ENCODE results near the gene FOXB1. TPM values are rescaled to one million over a fixed set of nuclear protein-coding genes. Genes with fewer than 3 reads are reported as not detected.

FOXB1 gene
- total RNA-seq, 4 donors from 2014 or later, result not detected

DNA sequence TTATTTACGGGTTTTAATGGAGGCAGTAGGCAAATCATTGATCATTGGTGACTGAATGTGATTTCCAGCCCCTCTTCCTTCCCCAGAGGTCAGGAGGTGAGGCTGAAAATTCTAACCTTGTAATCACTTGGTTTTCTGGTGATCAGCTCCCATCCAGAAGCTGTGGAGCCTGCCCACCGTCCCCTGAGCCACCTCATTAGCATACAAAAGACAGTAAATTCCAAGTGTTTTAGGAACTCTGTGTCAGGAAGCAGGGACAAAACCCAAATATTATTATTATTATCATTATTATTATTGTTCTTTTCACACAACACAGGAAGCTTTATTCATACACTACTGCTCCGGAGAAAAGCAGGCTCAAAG lies 18.2 kb downstream of the FOXB1 start:
- DNase-seq (ENCODE audit: extremely low spot score), result peak; percentile 1
- Histone ChIP-seq H3K9me3 (peaks cover 0 to 6% (median 3%) of the 10 kb centered on the region in 4 donors), H3K4me3 (no peak overlapping the region), H3K4me1 (no peaks in the 10 kb centered on the region), H3K36me3 (no peaks in the 10 kb centered on the region), H3K27ac (replicated peaks in 1 of 4) (no peak overlapping the region), H3K27me3 (peaks cover 0 to 28% (median 0%) of the 10 kb centered on the region in 4 donors)
- intact Hi-C loops (cut with DNase I), result no loop called here
- WGBS, result 62% methylated on average over 3 of the region's 3 CpGs
- TF ChIP-seq, protein P1, sequence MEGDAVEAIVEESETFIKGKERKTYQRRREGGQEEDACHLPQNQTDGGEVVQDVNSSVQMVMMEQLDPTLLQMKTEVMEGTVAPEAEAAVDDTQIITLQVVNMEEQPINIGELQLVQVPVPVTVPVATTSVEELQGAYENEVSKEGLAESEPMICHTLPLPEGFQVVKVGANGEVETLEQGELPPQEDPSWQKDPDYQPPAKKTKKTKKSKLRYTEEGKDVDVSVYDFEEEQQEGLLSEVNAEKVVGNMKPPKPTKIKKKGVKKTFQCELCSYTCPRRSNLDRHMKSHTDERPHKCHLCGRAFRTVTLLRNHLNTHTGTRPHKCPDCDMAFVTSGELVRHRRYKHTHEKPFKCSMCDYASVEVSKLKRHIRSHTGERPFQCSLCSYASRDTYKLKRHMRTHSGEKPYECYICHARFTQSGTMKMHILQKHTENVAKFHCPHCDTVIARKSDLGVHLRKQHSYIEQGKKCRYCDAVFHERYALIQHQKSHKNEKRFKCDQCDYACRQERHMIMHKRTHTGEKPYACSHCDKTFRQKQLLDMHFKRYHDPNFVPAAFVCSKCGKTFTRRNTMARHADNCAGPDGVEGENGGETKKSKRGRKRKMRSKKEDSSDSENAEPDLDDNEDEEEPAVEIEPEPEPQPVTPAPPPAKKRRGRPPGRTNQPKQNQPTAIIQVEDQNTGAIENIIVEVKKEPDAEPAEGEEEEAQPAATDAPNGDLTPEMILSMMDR (IDR thresholded peaks at IDR 0.05), result no peak
- no peak for TF ChIP-seq POLR2A (IDR thresholded peaks at IDR 0.05; ENCODE audit: low read depth)
- no peak for TF ChIP-seq EP300 (IDR thresholded peaks at IDR 0.05)
- TF ChIP-seq POLR2AphosphoS5 (IDR thresholded peaks at IDR 0.05), result no peak

DNA sequence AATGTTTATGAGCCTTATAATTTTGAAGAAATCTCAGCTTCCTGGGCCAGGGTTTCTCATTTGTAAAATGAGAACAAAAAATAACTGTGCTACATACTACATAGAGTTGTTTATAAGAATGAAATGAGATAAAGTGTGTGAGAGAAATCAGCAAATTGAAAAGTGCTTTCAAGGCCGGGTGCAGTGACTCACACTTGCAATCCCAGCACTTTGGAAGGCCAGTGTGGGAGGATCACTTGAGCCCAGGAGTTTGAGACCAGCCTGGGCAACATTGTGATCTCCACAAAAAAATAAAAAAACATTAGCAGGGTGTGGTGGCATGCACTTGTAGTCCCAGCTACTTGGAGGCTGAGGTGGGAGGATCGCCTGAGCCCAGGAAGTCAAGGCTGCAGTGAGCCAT lies 22.4 kb downstream of the FOXB1 start:
- no peak for DNase-seq (ENCODE audit: extremely low spot score)
- Histone ChIP-seq H3K27me3 (peaks cover 0 to 18% (median 0%) of the 10 kb centered on the region in 4 donors), H3K4me3 (no peak overlapping the region), H3K9me3 (no peaks in the 10 kb centered on the region), H3K4me1 (no peaks in the 10 kb centered on the region), H3K36me3 (no peaks in the 10 kb centered on the region), H3K27ac (replicated peaks in 1 of 4) (no peak overlapping the region)
- intact Hi-C loops (cut with DNase I), result no loop called here
- TF ChIP-seq POLR2A (IDR thresholded peaks at IDR 0.05; ENCODE audit: low read depth), result no peak
- TF ChIP-seq EP300 (IDR thresholded peaks at IDR 0.05), result no peak
- TF ChIP-seq, protein P1 (IDR thresholded peaks at IDR 0.05), result no peak
- TF ChIP-seq POLR2AphosphoS5 (IDR thresholded peaks at IDR 0.05), result no peak
- 64% methylated on average over 2 of the region's 2 CpGs for WGBS

DNA sequence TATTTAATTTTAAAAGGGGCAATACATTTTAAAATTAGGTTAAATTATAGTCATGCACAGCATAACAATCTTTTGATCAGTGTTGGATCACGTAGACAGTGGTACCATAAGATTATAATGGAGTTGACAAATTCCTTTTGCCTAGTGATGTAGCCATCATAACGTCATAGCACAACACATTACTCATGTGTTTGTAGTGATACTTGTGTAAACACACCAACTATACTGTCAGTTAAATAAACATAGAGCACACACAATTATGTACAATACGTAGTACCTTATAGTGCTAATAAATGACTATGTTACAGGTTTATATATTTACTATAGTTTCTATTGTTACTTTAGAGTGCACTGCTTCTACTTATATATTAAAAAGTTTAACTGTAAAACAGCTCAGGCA lies 31.2 kb downstream of the FOXB1 start:
- no peak for DNase-seq (ENCODE audit: extremely low spot score)
- Histone ChIP-seq H3K27ac (replicated peaks in 1 of 4) (no peak overlapping the region), H3K9me3 (no peaks in the 10 kb centered on the region), H3K4me1 (no peaks in the 10 kb centered on the region), H3K4me3 (no peak overlapping the region), H3K27me3 (peaks cover 0 to 29% (median 0%) of the 10 kb centered on the region in 4 donors), H3K36me3 (no peaks in the 10 kb centered on the region)
- 61% methylated on average over 3 of the region's 3 CpGs for WGBS
- TF ChIP-seq POLR2A (IDR thresholded peaks at IDR 0.05; ENCODE audit: low read depth), result no peak
- no peak for TF ChIP-seq POLR2AphosphoS5 (IDR thresholded peaks at IDR 0.05)
- intact Hi-C loops (cut with DNase I), result no loop called here

DNA sequence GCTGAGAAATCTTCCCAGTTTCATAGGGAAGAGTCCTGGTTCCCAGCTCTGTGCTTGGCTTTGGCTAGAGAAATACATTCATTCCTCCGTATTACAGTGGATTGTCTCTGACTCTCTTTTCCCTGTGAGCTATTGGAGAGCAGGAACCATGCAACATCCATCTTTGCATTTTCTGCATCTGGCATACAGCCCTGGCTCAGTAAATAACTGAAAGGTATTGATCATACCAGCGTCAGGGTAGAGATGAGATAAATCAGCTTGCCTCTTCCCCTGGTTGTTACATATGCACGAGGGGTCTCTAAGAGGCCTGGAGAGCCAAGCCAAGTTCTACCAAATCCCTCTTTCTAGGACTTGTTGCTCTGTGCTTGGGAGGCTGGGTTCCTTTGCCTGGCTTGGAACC lies 35.2 kb downstream of the FOXB1 start:
- Histone ChIP-seq H3K36me3 (no peaks in the 10 kb centered on the region), H3K27ac (replicated peaks in 1 of 4) (no peak overlapping the region), H3K4me3 (no peak overlapping the region), H3K27me3 (peaks cover 0 to 49% (median 0%) of the 10 kb centered on the region in 4 donors), H3K4me1 (no peaks in the 10 kb centered on the region), H3K9me3 (no peaks in the 10 kb centered on the region)
- TF ChIP-seq POLR2A (IDR thresholded peaks at IDR 0.05; ENCODE audit: low read depth) (no peak), EP300 (IDR thresholded peaks at IDR 0.05) (no peak), POLR2AphosphoS5 (IDR thresholded peaks at IDR 0.05) (no peak)
- TF ChIP-seq, protein P1 (IDR thresholded peaks at IDR 0.05), result no peak
- peak; percentile 80 for DNase-seq (ENCODE audit: extremely low spot score)
- 68% methylated on average over 3 of the region's 3 CpGs for WGBS
- intact Hi-C loops (cut with DNase I), result no loop called here

DNA sequence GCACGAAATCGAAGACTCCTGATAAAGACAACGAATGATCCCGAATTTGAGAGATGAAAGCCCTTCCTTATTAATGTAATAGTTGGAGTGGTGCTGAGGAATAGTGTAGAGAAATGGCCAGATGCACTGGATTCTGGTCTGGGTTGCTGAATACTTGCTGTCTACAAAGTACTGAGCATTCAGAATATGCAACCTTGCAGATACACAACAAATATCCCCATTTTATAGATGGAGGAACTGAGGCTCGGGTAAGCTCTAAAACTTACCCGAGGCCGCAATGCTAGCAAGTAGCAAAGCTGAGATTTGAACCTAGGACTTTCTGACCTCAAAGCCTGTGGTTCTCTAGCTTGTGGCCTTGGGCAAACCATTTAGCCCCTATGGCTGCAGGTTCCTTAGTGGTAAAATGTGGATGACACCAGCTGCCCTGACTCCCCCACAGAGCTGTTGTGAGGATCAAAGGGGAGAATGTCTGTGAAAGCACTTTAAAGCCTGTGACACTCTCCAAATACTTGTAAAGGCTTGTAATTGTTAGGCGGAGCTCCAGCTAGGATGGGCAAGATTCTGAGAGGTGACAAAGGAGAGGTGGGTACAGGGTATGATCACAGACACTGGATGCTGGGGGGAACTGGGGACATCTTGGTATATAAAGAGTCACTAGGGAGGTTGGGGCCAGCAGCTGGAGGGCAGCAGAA lies 39.8 kb downstream of the FOXB1 start:
- no peak overlapping the region for H3K4me3 ChIP-seq
- no peaks in the 10 kb centered on the region for H3K4me1 ChIP-seq
- peak; percentile 55 for DNase-seq (ENCODE audit: extremely low spot score)
- intact Hi-C loops (cut with DNase I), result no loop called here
- H3K27ac ChIP-seq (replicated peaks in 1 of 4), result no peak overlapping the region
- H3K36me3 ChIP-seq, result no peaks in the 10 kb centered on the region
- no peaks in the 10 kb centered on the region for H3K9me3 ChIP-seq
- TF ChIP-seq EP300 (IDR thresholded peaks at IDR 0.05) (no peak), POLR2A (IDR thresholded peaks at IDR 0.05; ENCODE audit: low read depth) (no peak), POLR2AphosphoS5 (IDR thresholded peaks at IDR 0.05) (no peak)
- TF ChIP-seq, protein P1 (IDR thresholded peaks at IDR 0.05), result no peak
- WGBS, result 88% methylated on average over 8 of the region's 8 CpGs
- H3K27me3 ChIP-seq, result peaks cover 0 to 29% (median 0%) of the 10 kb centered on the region in 4 donors

Measured in esophagus muscularis mucosa (tissue), 4 donors.